GOT3 (cell line): ENCODE measurements around the gene SNORC.

Source experiments
- DNase-seq: peaks from one replicate; lab custom pipeline; 2025; ENCODE audit warnings: mixed read lengths; lab: John Stamatoyannopoulos, UW

Gene SNORC

GRCh38 chr2:232926431-232926939, 56.4 kb downstream of the SNORC start:
- no peak for DNase-seq

GRCh38 chr2:232927032-232927792, 57.1 kb downstream of the SNORC start:
- DNase-seq, result no peak

GRCh38 chr2:232927793-232928550, 57.9 kb downstream of the SNORC start:
- no peak for DNase-seq
